OCI-LY3 (cell line): ENCODE data around the gene ROBO1.

ENCODE experiments used
- H2AFZ ChIP-seq: fragments of 200-600, 300-600 bp; shearing (Covaris generic); 2 replicates; pipeline ENCODE4 v1.6.0; 2014; ENCODE audit warnings: antibody characterized with exemption, low read depth, low read length
- H3K27ac ChIP-seq: fragments of 200-600, 300-600 bp; sonication (generic); 2 replicates; pipeline ENCODE4 v1.5.1; 2014; ENCODE audit warnings: mild to moderate bottlenecking, low read length, moderate library complexity, mixed read lengths
- H3K27me3 ChIP-seq: fragments of 200-600, 300-600 bp; sonication (generic); 2 replicates; pipeline ENCODE4 v1.6.1; 2014; ENCODE audit warnings: low read depth, low read length, mixed read lengths
- H3K36me3 ChIP-seq: fragments of 200-600, 300-600 bp; sonication (generic); replicated peaks from 2 replicates; pipeline ENCODE3; 2014; ENCODE audit warnings: low read depth, low read length, mixed read lengths
- H3K4me1 ChIP-seq: fragments of 300-600, 200-600 bp; sonication (generic); 2 replicates; pipeline ENCODE4 v1.6.1; 2014; ENCODE audit warnings: low read length, mixed read lengths
- H3K4me2 ChIP-seq: fragments of 200-600, 300-600 bp; sonication (generic); 2 replicates; pipeline ENCODE4 v1.6.1; 2014; ENCODE audit warnings: low read length, mixed read lengths
- H3K4me3 ChIP-seq: fragments of 300-600, 200-600 bp; sonication (generic); 2 replicates; pipeline ENCODE4 v1.5.1; 2014; ENCODE audit warnings: antibody characterized with exemption, mild to moderate bottlenecking, low read length, moderate library complexity
- H3K79me2 ChIP-seq: fragments of 300-600, 200-600 bp; shearing (Covaris generic); 2 replicates; pipeline ENCODE4 v1.6.1; 2014; ENCODE audit warnings: mild to moderate bottlenecking, low read length, mixed read lengths
- H3K9ac ChIP-seq: fragments of 300-600, 200-600 bp; shearing (Covaris generic); 2 replicates; pipeline ENCODE4 v1.6.0; 2014; ENCODE audit warnings: mild to moderate bottlenecking, low read length, moderate library complexity
- H3K9me3 ChIP-seq: fragments of 200-600, 300-600 bp; shearing (Covaris generic); 2 replicates; pipeline ENCODE4 v1.6.1; 2014; ENCODE audit warnings: low read length, mixed read lengths; ENCODE audit not compliant: insufficient read depth
- H4K20me1 ChIP-seq: fragments of 200-600, 300-600 bp; sonication (generic); 2 replicates; pipeline ENCODE4 v1.6.1; 2016; ENCODE audit warnings: low read length, mixed read lengths; ENCODE audit not compliant: insufficient read depth
- EZH2phosphoT487 ChIP-seq: fragments of 200-600 bp; shearing (Covaris generic); IDR thresholded peaks from 2 replicates; pipeline ENCODE4 v1.6.1; 2018; ENCODE audit warnings: antibody characterized with exemption, mixed run types, low read depth
- TF ChIP-seq, protein P1 (sequence below): fragments of 200-600, 300-600 bp; sonication (generic); IDR thresholded peaks from 2 replicates; pipeline ENCODE4 v1.5.1; 2014; ENCODE audit warnings: antibody characterized with exemption, low read length, low read depth

ROBO1 gene

GRCh38 chr3:79233431-79234060 lies 534.3 kb downstream of the ROBO1 start:
- Histone ChIP-seq H3K79me2 (no peaks in the 10 kb centered on the region), H3K4me1 (peaks cover 5% of the 10 kb centered on the region), H4K20me1 (no peaks in the 10 kb centered on the region), H3K27me3 (no peaks in the 10 kb centered on the region), H3K36me3 (no peaks in the 10 kb centered on the region), H3K9ac (no peak overlapping the region), H3K27ac (no peak overlapping the region), H2AFZ (no peak overlapping the region), H3K4me3 (no peak overlapping the region), H3K4me2 (no peak overlapping the region), H3K9me3 (no peaks in the 10 kb centered on the region)
- TF ChIP-seq, protein P1, sequence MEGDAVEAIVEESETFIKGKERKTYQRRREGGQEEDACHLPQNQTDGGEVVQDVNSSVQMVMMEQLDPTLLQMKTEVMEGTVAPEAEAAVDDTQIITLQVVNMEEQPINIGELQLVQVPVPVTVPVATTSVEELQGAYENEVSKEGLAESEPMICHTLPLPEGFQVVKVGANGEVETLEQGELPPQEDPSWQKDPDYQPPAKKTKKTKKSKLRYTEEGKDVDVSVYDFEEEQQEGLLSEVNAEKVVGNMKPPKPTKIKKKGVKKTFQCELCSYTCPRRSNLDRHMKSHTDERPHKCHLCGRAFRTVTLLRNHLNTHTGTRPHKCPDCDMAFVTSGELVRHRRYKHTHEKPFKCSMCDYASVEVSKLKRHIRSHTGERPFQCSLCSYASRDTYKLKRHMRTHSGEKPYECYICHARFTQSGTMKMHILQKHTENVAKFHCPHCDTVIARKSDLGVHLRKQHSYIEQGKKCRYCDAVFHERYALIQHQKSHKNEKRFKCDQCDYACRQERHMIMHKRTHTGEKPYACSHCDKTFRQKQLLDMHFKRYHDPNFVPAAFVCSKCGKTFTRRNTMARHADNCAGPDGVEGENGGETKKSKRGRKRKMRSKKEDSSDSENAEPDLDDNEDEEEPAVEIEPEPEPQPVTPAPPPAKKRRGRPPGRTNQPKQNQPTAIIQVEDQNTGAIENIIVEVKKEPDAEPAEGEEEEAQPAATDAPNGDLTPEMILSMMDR, result no peak
- no peak for TF ChIP-seq EZH2phosphoT487

- no peaks in the 10 kb centered on the region for H3K9me3 ChIP-seq
- H3K27ac ChIP-seq, result no peak overlapping the region
- H3K27me3 ChIP-seq, result no peaks in the 10 kb centered on the region
- H4K20me1 ChIP-seq, result no peaks in the 10 kb centered on the region
- H3K9ac ChIP-seq, result no peak overlapping the region
- H2AFZ ChIP-seq, result no peak overlapping the region
- H3K36me3 ChIP-seq, result no peaks in the 10 kb centered on the region
- peaks cover 19% of the 10 kb centered on the region for H3K4me1 ChIP-seq
- H3K4me2 ChIP-seq, result no peak overlapping the region
- TF ChIP-seq, protein P1, result no peak
- TF ChIP-seq EZH2phosphoT487, result no peak
- no peak overlapping the region for H3K4me3 ChIP-seq
- no peaks in the 10 kb centered on the region for H3K79me2 ChIP-seq
Observed at GRCh38 chr3:79230266-79230665, 537.5 kb downstream of the ROBO1 start.

GRCh38 chr3:79217096-79217495 lies 550.7 kb downstream of the ROBO1 start:
- Histone ChIP-seq H3K36me3 (no peaks in the 10 kb centered on the region), H3K9ac (no peak overlapping the region), H3K27ac (no peak overlapping the region), H3K79me2 (no peaks in the 10 kb centered on the region), H2AFZ (no peak overlapping the region), H3K4me1 (no peaks in the 10 kb centered on the region), H3K4me3 (no peak overlapping the region), H3K4me2 (no peak overlapping the region), H4K20me1 (no peaks in the 10 kb centered on the region), H3K9me3 (no peaks in the 10 kb centered on the region), H3K27me3 (no peaks in the 10 kb centered on the region)
- TF ChIP-seq EZH2phosphoT487, result no peak
- TF ChIP-seq, protein P1, result no peak

GRCh38 chr3:79215286-79215685 lies 552.5 kb downstream of the ROBO1 start:
- no peaks in the 10 kb centered on the region for H3K4me1 ChIP-seq
- H4K20me1 ChIP-seq, result no peaks in the 10 kb centered on the region
- TF ChIP-seq, protein P1, result no peak
- no peak for TF ChIP-seq EZH2phosphoT487
- no peaks in the 10 kb centered on the region for H3K27me3 ChIP-seq
- H3K79me2 ChIP-seq, result no peaks in the 10 kb centered on the region
- no peaks in the 10 kb centered on the region for H3K36me3 ChIP-seq
- H3K27ac ChIP-seq, result no peak overlapping the region
- no peak overlapping the region for H3K4me3 ChIP-seq
- H3K9me3 ChIP-seq, result no peaks in the 10 kb centered on the region
- H3K4me2 ChIP-seq, result no peak overlapping the region
- H3K9ac ChIP-seq, result no peak overlapping the region
- no peak overlapping the region for H2AFZ ChIP-seq
